Body of pancreas (tissue), 4 donors: Measurements from ENCODE around the gene ELP4. TPM values are rescaled to one million over a fixed set of nuclear protein-coding genes. Genes with fewer than 3 reads are reported as not detected.
"Not testable (repeated sequence)": the region's sequence is repeated elsewhere in the genome, so short reads cannot be mapped to it uniquely, and the experiment has no call there.

Experiments used
- ATAC-seq: fragments of 150-250 bp; one replicate; pipeline ENCODE4 v1.9.1; 2016
- DNase-seq, 4 donors: peaks; one replicate each; pipeline ENCODE4 v3.0.0-alpha.2; 2019
- H3K27ac ChIP-seq, 4 donors: fragments of 200-600 bp; sonication (generic); 1 replicate in 3 of 4; 2 replicates in 1 of 4; pipeline versions ENCODE4 v1.5.1 to v1.6.1; 2016 to 2019; ENCODE audit warnings: mild to moderate bottlenecking in 1 of 4, mixed read lengths in 1 of 4, moderate library complexity in 1 of 4
- H3K27me3 ChIP-seq, 2 donors: fragments of 200-600 bp; sonication (generic); one replicate each; pipeline ENCODE4 v1.6.0; 2016; ENCODE audit warnings: mild to moderate bottlenecking in 1 of 2
- H3K36me3 ChIP-seq, 2 donors: fragments of 200-600 bp; sonication (generic); replicated peaks in 1 of 2; 2 replicates each; pipeline ENCODE4 v1.5.1; 2016; ENCODE audit warnings: low read depth in 2 of 2; ENCODE audit not compliant: insufficient read depth in 1 of 2
- H3K4me1 ChIP-seq: fragments of 200-600 bp; sonication (generic); one replicate; pipeline ENCODE4 v1.6.0; 2016
- H3K4me3 ChIP-seq, 2 donors: fragments of 200-600 bp; sonication (generic); 1 replicate in 1 of 2; 2 replicates in 1 of 2; pipeline ENCODE4 v1.5.1; 2016 to 2019
- H3K9me3 ChIP-seq, 3 donors: fragments of 200-600 bp; sonication (generic); 1 replicate in 2 of 3; 2 replicates in 1 of 3; pipeline ENCODE4 v1.5.1; 2016
- CTCF ChIP-seq, 7 experiments: fragments of 450-650 bp in 4 of 7; fragments of 200-600 bp in 3 of 7; sonication (generic) in 3 of 7; IDR thresholded peaks; one replicate each; pipeline ENCODE4 v1.5.1; 2016 to 2019; ENCODE audit warnings: antibody characterized with exemption in 7 of 7
- POLR2A ChIP-seq, 3 donors: fragments of 450-650 bp; IDR thresholded peaks; one replicate each; pipeline ENCODE4 v1.6.1; 2016; ENCODE audit warnings: antibody characterized with exemption in 3 of 3, mild to moderate bottlenecking in 2 of 3
- WGBS, 2 donors: methylation state at CpG; one replicate each; pipeline ENCODE4 v1.1.5; 2017; 5-methylcytosine and 5-hydroxymethylcytosine counted together
- intact Hi-C: fragments of 100-400 bp; cut with DNase I; formaldehyde crosslinking; loops from one replicate; pipeline ENCODE4 v1.15.1; 2023
- total RNA-seq, 2 donors: library from RNA; depleted of rRNA; stranded (reverse); fragments of >200 nt; gene quantifications; one replicate each; pipeline ENCODE4 v1.1.0, GENCODE V29; 2016

The ELP4 gene
- total RNA-seq, 2 donors from 2014 or later = 20.2 to 33.3 TPM

GRCh38 chr11:31689559-31689958, 180.0 kb downstream of the ELP4 start:
- Histone ChIP-seq H3K36me3 (no peaks in the 10 kb centered on the region), H3K9me3 (no peaks in the 10 kb centered on the region), H3K27ac (no peak overlapping the region), H3K4me3 (no peak overlapping the region), H3K27me3 (no peaks in the 10 kb centered on the region), H3K4me1 (peaks cover 6% of the 10 kb centered on the region)
- no peak for TF ChIP-seq CTCF (IDR thresholded peaks at IDR 0.05)
- TF ChIP-seq POLR2A (IDR thresholded peaks at IDR 0.05) = no peak
- intact Hi-C loops = no loop called here
- ATAC-seq (no peak), DNase-seq (no peak)

- TF ChIP-seq CTCF (IDR thresholded peaks at IDR 0.05) (no peak), POLR2A (IDR thresholded peaks at IDR 0.05) (no peak)
- H3K4me3 ChIP-seq = no peak overlapping the region
- H3K27me3 ChIP-seq = no peaks in the 10 kb centered on the region
- H3K4me1 ChIP-seq = peaks cover 6% of the 10 kb centered on the region
- no peak for ATAC-seq
- intact Hi-C loops = no loop called here
- H3K27ac ChIP-seq = no peak overlapping the region
- H3K9me3 ChIP-seq = no peaks in the 10 kb centered on the region
- DNase-seq = no peak
- no peaks in the 10 kb centered on the region for H3K36me3 ChIP-seq
- WGBS, 2 donors = 82 to 86% methylated on average over 2 of the region's 2 CpGs
These were observed 180.5 kb downstream of the ELP4 start for GRCh38 chr11:31690041-31690440.

- intact Hi-C loops = no loop called here
- H3K4me3 ChIP-seq = no peak overlapping the region
- TF ChIP-seq POLR2A (IDR thresholded peaks at IDR 0.05) (no peak), CTCF (IDR thresholded peaks at IDR 0.05) (no peak)
- H3K4me1 ChIP-seq = peaks cover 6% of the 10 kb centered on the region
- no peak overlapping the region for H3K27ac ChIP-seq
- H3K9me3 ChIP-seq = no peaks in the 10 kb centered on the region
- 33 to 45% methylated on average over 2 of the region's 2 CpGs for WGBS, 2 donors
- no peaks in the 10 kb centered on the region for H3K36me3 ChIP-seq
- DNase-seq = no peak
- no peaks in the 10 kb centered on the region for H3K27me3 ChIP-seq
- no peak for ATAC-seq
These were observed 180.9 kb downstream of the ELP4 start for GRCh38 chr11:31690516-31690915.

GRCh38 chr11:31692466-31692865, 182.9 kb downstream of the ELP4 start:
- Histone ChIP-seq H3K4me3 (no peak overlapping the region), H3K36me3 (no peaks in the 10 kb centered on the region), H3K9me3 (no peaks in the 10 kb centered on the region), H3K4me1 (peaks cover 6% of the 10 kb centered on the region), H3K27me3 (no peaks in the 10 kb centered on the region), H3K27ac (no peak overlapping the region)
- DNase-seq = no peak
- no peak for ATAC-seq
- WGBS, 2 donors = 86% methylated on average over 2 of the region's 2 CpGs
- intact Hi-C loops = no loop called here
- TF ChIP-seq POLR2A (IDR thresholded peaks at IDR 0.05) (no peak), CTCF (IDR thresholded peaks at IDR 0.05) (no peak)

GRCh38 chr11:31697049-31697448, 187.5 kb downstream of the ELP4 start:
- 62 to 64% methylated on average over 1 of the region's 1 CpG for WGBS, 2 donors
- DNase-seq, ATAC-seq, H3K9me3 ChIP-seq, H3K36me3 ChIP-seq, H3K27me3 ChIP-seq, intact Hi-C loops, H3K27ac ChIP-seq, H3K4me1 ChIP-seq, H3K4me3 ChIP-seq: not testable (repeated sequence)
